GM19372 (cell line): Measurements from ENCODE around the gene DES.
"Not testable (repeated sequence)": the region's sequence is repeated elsewhere in the genome, so short reads cannot be mapped to it uniquely, and the experiment has no call there.

Source experiments
- ATAC-seq: cut with Tn5 transposase; IDR thresholded peaks from one replicate; pipeline ENCODE4 v1.9.1; 2021; ENCODE audit warnings: mild to moderate bottlenecking, low read depth, moderate library complexity; ENCODE audit not compliant: unreplicated experiment

Gene DES

DNA sequence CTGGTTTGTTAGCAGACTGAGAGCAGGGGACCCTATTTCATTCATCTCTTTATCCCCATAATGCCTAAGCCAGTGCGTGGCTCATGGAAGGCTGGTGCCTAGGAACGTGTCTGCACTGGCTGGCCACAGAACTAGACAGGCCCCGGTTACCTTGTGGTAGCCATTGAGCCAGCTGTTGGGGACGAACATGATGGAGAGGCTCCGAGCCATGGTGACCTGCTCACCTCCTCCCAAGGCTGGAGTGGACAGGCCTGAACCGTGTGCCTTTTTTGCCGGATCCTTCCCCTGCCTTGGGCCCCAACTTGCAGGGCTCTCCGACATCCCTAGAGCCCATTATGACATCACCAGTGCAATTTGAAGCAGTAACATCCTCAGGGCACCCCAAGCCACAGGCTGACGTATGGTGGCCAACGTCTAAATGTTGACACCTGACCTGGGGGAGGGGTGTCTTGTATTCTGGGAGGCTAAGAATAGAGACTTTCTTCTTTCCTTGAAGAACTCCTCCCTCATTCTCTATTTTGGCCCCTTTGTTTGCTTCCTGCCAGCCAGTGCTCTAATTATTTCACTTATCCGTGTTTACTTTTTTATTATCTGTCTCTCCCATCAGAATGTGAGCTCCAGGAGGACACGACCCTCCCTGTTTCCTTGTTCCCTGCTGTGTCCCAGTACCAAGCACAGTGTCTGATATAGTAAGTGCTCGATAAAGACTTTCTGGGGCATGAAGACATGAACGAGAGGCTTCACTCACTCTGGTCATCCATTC lies 18.3 kb upstream of the DES start:
- no peak for ATAC-seq

DNA sequence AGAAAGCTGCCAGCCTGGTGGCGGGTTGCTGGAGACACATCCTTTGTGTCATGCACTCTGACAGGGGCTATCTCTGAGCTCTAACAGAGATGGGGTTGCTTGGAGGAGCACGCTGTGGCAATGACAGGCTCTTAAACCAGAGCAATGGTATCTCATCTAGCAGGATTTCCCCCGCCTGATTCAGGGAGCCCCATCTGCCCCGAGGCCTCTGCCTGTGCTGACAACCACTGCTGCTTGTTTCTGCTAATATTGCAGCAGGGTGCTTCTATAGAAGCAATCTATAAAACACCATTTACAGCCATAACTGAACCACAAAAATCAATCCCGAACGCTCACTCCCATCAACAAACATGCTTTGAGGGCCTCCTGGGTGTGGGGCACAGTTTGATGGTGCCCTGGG lies 17.6 kb upstream of the DES start:
- ATAC-seq = no peak

DNA sequence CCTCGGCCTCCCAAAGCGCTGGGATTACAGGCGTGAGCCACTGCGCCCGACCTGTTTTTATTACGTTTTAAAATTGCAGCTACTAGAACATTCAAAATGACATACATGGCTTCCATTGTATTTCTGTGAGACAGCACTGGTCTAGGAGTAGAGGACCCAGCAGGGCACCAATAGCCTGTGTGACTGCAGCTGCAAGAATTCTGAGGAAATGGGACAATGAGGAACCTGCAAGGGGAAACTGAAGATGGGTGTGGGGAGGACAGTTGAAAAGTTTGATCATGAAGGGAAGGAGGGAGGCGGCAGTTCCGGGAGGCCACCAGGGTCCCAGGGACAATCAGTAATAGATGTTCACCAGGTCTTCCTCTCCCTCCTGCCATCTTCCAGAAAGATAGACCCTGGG lies 16.6 kb upstream of the DES start:
- ATAC-seq = no peak

DNA sequence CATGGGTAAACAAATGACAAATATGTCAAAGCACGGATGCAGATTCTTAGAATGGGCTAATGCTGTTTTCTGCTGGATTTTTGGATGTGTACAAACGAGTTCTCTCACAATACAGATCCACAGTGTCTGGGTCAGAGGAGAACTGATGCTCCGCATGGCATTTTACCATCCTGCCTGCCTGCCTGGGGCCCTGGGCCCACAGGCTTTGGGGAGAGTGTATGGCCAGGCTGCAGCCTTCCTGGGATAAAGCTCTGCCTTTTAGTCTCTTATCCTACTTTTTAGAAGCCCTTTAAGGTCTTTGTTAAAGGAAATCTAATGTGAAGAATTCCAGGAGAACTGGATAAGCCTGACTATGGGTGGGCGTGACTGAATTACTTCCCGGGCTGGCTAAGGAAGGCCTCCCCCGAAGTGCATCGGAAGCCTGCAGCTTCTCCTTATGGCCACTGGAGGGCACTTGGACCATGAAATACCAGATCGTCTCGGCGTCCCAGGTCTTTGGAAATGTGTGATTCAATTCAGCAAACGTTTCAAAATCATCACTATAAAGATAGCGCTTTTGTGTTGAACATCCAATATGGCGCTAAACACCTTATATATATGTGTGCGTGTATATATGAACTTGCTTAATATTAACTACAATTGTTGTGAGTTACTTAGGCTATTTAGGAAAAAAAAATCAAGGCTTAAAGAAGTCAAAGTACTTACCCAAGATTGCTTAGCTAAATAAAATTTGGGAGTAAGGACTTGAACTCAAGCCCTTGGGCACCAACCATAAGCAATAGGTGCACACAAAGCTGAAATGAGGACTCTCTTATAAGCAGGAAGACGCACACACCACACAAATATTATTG lies 15.3 kb upstream of the DES start:
- no peak for ATAC-seq

DNA sequence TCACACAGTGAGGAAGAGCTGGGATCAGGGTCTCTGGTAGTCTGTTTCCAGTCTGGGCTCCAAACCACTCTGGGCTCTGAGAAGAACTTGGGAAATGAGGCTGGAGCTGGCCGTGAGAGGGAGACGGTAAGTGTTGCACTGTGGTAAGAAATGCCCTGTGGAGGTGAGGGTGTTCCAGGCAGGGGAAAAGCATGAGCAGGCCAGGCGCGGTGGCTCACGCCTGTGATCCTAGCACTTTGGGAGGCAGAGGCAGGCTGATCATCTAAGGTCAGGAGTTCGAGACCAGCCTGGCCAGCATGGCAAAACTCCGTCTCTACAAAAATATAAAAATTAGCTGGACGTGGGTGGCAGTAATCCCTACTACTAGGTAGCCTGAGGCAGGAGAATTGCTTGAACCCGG lies 14.3 kb upstream of the DES start:
- ATAC-seq = no peak

DNA sequence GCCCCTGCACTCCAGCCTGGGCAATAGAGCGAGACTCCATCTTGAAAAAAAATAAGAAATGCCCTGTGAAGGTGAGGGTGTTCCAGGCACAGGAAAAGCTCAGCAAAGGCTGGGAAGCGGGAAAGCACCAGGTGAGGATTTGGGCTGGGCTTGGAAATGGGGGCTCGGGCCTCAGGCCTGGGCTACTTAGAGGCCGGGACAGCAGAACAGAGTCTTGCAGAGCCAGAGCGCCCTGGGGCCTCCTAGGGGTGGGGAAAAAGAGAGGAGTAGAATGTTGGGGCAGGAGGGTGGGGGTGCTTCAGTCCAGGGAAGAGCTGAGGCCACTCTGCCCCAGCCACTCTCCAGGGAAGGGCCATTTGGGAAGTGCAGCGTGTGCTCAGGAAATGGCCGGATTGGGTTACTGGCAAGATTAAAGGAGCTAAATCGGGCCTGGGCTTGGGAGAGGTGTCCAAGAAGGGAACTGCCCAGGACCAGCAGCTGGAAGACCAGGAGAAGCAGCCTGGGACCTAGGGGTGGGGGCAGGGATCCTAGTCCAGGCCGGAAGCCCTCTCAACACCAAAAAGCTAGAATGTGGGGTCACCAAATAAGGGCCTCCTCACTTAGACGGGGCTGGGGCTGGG lies 13.8 kb upstream of the DES start:
- ATAC-seq = no peak

DNA sequence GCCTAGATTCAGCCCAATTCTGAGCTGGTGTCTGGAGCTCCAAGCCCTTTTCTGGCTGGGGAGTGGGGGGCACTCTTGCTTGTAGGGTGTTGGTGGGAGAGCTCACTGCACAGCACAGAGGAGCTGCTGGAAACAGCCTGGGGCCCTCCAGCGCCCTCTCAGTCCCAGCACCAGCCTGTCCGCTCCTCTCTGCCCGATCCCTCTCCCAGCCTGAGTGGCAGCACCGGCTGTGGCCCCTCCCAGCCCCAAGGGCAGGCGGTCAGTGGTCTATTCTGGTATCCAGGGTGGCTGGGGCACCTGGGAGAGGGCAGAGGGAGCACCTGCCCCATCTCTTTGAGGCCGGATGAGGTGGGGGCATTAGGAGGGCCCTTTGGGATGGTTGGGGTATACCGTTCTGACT lies 13.2 kb upstream of the DES start:
- no peak for ATAC-seq

DNA sequence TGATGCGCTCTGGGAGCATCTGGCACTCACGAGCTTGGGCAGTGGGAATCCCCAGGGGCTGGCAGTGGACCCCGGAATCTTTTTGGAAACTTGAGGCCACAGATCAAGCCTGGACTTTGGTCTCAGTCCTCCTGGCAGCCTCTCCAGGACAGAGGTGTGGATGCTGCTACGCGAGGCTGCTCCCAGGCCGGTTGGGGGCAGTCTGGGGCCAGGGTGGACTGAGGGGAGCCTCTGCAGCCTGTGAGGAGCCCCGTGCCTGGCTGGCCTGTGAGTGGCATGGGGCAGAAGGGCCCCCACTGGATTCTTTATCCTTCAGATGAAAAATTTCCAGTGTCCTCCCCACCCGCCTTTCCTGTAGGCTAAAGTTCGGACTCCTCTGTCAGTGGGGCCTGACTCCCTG lies 12.7 kb upstream of the DES start:
- no peak for ATAC-seq

DNA sequence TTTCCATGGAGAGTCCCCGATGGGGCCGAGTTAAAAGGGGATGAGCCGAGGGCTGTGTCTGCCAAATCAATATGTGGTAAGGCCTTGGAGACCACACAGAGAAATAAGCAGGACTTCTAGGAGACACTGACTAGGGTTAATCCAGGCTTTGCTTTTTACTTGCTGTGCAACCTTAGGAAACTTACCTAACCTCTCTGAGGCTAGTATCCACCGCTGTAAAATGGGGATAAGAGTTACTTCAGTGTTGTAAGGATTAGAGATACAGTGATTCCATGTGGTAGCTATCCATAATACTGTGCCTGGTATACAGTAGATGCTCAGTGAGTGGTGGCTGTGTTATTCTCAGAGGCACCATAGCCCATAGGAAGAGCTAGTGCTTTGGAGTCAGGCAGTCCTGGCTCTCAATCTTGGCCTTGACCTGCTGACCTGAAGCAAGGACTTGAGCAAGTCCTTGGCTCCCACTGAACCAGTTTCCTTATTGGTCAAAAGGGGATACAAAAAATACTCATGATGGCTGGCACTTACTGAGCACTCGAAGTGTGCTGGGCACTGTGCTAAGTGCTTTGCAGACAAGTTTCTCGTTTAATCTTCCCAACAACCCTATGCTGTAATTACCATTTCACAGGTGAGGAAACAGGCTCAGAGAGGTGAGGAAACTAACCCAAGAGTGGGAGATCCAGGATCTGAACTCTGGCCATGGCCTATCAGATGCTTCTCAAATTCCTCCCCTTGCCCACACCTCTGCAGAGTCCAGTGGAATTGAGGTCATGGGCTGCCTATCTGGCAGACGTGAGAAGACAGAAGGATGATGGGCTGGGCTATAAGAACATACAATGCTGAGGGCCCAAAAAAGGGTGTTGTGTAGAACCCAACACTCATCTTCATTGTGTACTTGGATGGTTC lies 12.0 kb upstream of the DES start:
- no peak for ATAC-seq

DNA sequence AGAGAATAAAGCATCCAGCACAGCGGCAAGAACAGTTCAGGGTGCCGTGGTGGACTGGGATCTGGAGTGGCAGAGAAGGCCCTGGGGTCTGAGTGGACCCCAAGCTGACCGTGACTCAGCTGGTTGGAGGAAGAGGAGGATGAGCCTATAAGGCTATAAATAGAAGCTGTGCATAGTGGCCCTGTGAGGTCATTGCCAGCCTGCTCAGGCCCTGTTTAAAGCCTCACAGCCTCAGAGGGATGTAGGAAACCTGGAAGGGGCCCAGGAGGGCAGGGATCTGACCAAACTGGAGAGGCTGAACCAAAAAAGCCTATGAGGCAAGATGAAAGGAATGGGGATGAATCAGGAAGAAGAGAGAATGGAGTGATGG lies 11.3 kb upstream of the DES start:
- ATAC-seq = no peak

DNA sequence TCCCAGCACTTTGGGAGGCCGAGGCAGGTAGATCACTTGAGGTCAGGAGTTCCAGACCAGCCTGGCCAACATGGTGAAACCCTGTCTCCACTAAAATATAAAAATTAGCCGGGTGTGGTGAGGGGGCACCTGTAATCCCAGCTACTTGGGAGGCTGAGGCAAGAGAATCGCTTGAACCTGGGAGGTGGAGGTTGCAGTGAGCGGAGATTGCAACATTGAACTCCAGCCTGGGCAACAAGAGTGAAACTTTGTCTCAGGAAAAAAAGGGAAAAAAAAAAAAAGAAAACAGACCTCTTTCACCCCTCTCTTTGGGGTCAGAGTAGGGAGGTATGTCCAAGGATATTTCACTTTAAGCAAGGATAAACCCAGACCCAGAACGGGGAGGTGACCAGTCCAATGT lies 10.8 kb upstream of the DES start:
- ATAC-seq = not testable (repeated sequence)

DNA sequence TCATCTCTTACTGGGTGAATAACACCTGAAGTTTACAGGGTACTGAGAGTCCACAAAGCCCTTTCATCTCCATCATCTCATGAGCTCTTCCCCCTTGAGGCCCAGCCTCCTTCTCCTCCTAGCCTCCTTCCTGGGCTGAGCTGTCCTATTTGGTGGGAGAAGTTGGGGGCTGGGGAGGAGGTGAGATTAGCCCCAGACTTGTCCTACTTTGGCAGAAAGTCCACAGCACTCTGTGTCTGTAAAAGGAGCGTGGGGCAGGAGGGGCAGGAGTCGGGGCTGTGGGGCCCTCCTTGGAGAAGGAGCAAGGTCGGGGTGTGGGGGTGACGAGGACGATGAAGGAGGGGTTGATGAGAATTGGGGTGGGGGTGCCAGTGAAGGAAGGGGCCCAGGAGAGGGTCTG lies 10.0 kb upstream of the DES start:
- no peak for ATAC-seq

DNA sequence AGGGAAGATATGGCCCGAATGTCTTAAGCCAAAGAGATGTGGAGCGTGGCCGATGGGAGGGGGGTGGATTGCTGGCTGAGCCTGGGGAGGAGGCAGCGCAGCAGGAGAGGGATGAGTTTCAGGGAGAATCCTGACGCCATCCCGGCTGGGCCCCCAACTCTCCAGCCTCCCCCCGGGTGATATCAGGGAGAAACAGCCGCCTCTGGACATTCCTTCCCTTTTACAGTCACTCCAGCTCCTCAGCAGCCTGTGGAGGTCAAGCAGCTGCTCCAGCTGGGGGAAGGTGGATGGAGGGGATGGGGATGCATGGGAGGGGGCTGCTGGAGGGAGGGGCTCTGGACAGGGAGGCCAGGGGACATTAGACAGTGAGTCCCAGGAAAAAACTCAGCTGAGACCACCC lies 9.5 kb upstream of the DES start:
- no peak for ATAC-seq

DNA sequence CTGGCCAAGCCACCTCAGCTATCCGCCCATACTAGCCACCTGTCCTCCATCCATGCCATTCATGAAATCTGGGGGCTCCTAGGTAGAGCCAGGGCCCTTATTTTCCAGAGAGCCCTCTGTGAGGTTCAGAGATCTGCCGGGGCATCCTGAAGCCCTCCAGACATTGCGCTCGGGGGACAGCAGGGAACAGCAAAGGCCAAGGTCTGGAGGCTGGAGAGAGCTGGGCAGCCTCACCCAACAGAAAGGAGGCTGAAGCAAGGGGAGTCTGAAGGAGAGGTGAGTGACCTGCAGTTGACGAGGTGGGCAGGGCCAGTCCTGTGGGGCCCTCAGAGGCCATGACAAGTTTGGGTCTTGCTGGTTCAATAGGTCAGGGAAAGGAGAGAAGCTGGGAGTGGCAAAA lies 8.6 kb upstream of the DES start:
- no peak for ATAC-seq

DNA sequence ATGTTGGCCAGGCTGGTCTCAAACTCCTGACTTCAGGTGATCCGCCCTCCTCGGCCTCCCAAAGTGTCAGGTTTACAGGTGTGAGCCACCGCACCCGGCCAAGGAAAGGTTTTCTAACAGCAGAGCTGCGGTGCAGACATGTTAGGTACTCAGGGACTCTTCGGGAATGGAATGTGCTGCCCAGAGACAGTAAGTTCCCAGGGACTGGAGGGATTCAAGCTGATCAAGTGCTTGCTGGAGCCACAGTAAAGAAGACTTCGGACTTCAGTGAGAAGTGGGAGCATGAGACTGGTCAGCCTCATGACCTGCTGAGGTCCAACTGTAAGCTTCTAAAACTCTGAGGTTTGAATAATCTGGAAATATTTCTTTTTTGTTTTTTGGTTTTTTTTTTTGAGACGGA lies 7.8 kb upstream of the DES start:
- no peak for ATAC-seq

DNA sequence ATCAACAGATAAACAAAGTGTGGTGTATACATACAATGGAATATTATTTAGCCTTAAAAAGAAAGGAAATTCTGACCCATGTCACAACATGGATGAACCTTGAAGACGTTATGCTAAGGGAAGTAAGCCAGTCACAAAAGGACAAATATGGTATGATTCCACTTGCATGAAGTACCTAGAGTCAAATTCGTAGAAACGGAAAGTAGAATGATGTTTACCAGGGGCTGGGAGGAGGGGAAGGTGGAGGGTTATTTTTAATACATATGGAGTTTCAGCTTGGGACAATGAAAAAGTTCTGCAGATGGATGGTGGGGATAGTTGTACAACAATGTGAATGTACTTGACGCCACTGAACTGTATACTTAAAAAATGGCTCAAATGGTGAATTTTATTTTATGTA lies 3.3 kb upstream of the DES start:
- ATAC-seq = no peak

DNA sequence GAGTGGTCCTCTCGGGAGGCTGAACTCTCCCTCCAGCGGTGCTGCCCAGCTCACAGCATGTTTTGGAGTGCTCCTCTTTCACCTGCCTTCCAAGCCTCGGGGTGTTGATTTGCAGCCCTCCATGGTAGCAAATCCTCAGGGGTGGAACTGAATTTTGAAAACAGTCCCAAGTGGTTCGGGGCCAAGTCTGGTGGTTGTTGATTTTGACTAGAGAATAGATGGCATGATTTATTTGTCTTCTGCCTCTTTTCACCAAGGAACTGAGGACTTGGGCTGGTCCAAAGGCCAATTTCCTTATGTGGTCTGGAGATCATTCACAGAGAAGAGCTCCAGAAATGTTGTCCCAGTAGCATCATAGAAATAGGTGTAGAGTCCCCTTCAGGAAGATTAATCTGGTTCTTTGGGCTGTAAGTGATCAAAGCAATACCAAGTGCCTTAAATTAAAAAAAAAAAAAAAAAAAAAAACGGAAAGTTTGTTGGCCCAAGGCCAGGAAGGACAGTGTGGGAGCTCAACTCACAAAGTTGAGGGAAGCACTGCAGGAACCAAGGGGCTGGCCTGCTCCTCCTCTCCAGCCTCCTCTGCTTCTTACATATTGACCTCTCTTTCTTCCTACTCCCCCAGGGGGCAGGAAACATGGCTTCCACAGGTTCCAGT lies 2.5 kb upstream of the DES start:
- no peak for ATAC-seq

DNA sequence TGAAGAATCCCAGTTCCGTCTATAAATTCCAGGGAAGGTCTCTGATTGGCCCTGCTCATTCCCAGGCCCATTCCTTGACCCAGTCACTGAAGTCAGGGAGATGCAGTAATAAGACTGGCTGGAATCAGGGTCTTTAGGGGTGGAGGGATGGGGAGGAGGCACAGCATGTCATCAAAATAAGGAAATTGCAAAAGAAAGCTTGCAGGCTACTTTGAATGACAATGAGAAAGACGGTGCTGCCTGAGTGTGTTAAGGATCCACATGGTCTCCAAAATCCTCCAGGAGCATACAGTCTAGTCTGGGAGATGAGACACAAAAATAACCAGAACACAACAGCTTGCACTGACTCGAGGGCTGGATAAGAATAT lies 2.0 kb upstream of the DES start:
- no peak for ATAC-seq

DNA sequence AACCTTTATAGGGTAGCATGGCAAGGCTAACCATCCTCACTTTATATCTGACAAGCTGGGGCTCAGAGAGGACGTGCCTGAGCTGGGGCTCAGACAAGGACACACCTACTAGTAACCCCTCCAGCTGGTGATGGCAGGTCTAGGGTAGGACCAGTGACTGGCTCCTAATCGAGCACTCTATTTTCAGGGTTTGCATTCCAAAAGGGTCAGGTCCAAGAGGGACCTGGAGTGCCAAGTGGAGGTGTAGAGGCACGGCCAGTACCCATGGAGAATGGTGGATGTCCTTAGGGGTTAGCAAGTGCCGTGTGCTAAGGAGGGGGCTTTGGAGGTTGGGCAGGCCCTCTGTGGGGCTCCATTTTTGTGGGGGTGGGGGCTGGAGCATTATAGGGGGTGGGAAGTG lies 1.2 kb upstream of the DES start:
- no peak for ATAC-seq

DNA sequence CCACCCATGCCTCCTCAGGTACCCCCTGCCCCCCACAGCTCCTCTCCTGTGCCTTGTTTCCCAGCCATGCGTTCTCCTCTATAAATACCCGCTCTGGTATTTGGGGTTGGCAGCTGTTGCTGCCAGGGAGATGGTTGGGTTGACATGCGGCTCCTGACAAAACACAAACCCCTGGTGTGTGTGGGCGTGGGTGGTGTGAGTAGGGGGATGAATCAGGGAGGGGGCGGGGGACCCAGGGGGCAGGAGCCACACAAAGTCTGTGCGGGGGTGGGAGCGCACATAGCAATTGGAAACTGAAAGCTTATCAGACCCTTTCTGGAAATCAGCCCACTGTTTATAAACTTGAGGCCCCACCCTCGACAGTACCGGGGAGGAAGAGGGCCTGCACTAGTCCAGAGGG lies 803 bp upstream of the DES start:
- no peak for ATAC-seq

DNA sequence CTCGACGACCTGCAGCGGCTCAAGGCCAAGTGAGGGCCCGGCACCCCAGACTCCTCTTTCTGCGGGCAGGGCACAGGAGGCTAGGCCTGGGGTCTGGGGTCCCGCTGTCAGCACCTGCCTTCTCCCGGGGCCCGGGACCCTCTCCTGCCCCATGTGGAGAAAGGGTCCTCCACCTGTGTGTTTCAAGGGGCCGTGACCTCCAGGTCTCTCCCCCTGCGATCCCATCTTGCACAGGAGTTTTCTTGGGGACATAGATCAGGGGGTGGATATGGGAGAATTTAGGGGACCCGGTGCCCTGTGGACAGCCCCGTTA lies 791 bp downstream of the DES start:
- no peak for ATAC-seq
